ENCODE results near the gene KLHDC2.

GRCh38 chr14:49783394-49784014 lies 15.6 kb downstream of the KLHDC2 start:
- TF ChIP-seq SIN3A (IDR thresholded peaks at IDR 0.05; ENCODE audit: borderline replicate concordance, insufficient read depth, low read depth, low read length) (no peak), CTCF (IDR thresholded peaks at IDR 0.05) (no peak), TCF7L2 (IDR thresholded peaks at IDR 0.05; ENCODE audit: low read depth, low read length) (no peak), POLR2AphosphoS5 (IDR thresholded peaks at IDR 0.05; ENCODE audit: low read depth, low read length) (no peak), REST (IDR thresholded peaks at IDR 0.05; ENCODE audit: insufficient read depth in 1 of 2, low read depth in 2 of 2, low read length in 1 of 2) (no peak)

Measured in Panc1 (cell line).